GM12878 (cell line): ENCODE measurements around the gene KRTAP5-4.

Experiments
- CEBPB ChIP-seq, 2 experiments: fragments of 150-350 bp in 1 of 2; IDR thresholded peaks; 2 replicates each; pipeline ENCODE4 v1.6.1; 2012 to 2014; ENCODE audit warnings: low read depth in 2 of 2, low read length in 2 of 2, borderline replicate concordance in 1 of 2, inconsistent platforms in 1 of 2
- CTCF ChIP-seq, 3 experiments: IDR thresholded peaks in 2 of 3; conservative IDR thresholded peaks in 1 of 3; 2 replicates each; pipeline ENCODE4 v1.5.1; 2011; ENCODE audit warnings: low read depth in 3 of 3, low read length in 3 of 3, mild to moderate bottlenecking in 3 of 3, control low read depth in 2 of 3, moderate library complexity in 2 of 3, inconsistent platforms in 1 of 3, mixed read lengths in 1 of 3; ENCODE audit not compliant: control insufficient read depth in 2 of 3, insufficient read depth in 1 of 3; ENCODE audit errors: extremely low read depth in 1 of 3
- EP300 ChIP-seq, 2 experiments: fragments of 150-350 bp in 1 of 2; IDR thresholded peaks; 2 replicates each; pipeline ENCODE4 v1.6.1; 2011 to 2012; ENCODE audit warnings: low read depth in 2 of 2, low read length in 2 of 2, borderline replicate concordance in 1 of 2, improper control_type of control experiment in 1 of 2, inconsistent platforms in 1 of 2; ENCODE audit not compliant: control insufficient read depth in 1 of 2
- EZH2 ChIP-seq: IDR thresholded peaks from 2 replicates; pipeline ENCODE4 v1.6.1; 2012; ENCODE audit warnings: low read depth, mild to moderate bottlenecking, control low read depth, inconsistent platforms, low read length, borderline replicate concordance; ENCODE audit not compliant: control insufficient read depth
- JUND ChIP-seq: IDR thresholded peaks from 2 replicates; pipeline ENCODE4 v1.6.1; 2012; ENCODE audit warnings: low read depth, mild to moderate bottlenecking, low read length, improper control_type of control experiment, moderate library complexity
- MXI1 ChIP-seq: fragments of 150-350 bp; IDR thresholded peaks from 2 replicates; pipeline ENCODE4 v1.6.1; 2011; ENCODE audit warnings: low read depth, mild to moderate bottlenecking, inconsistent platforms, low read length, improper control_type of control experiment
- PKNOX1 ChIP-seq: fragments of 450-650 bp; IDR thresholded peaks from 2 replicates; pipeline ENCODE4 v1.6.1; 2016; ENCODE audit warnings: mild to moderate bottlenecking
- PML ChIP-seq: IDR thresholded peaks from 2 replicates; pipeline ENCODE4 v1.6.1; 2012; ENCODE audit warnings: low read length, inconsistent platforms
- RFX5 ChIP-seq: IDR thresholded peaks from 2 replicates; pipeline ENCODE4 v1.6.1; 2011; ENCODE audit warnings: low read depth, low read length, improper control_type of control experiment
- SUZ12 ChIP-seq: fragments of 200-600 bp; sonication (generic); IDR thresholded peaks from one replicate; pipeline ENCODE4 v1.6.1; 2018; ENCODE audit warnings: antibody characterized with exemption, mild to moderate bottlenecking; ENCODE audit not compliant: unreplicated experiment
- USF2 ChIP-seq: IDR thresholded peaks from 2 replicates; pipeline ENCODE4 v1.6.1; 2011; ENCODE audit warnings: low read depth, low read length, improper control_type of control experiment, borderline replicate concordance
- ZNF274 ChIP-seq: IDR thresholded peaks from one replicate; pipeline ENCODE4 v1.8.0; 2011; ENCODE audit not compliant: insufficient read length, insufficient read depth

GRCh38 chr11:1573077-1573902, 48.6 kb downstream of the KRTAP5-4 start:
- no peak for TF ChIP-seq CTCF (IDR thresholded peaks at IDR 0.05 in 2 of 3, conservative IDR thresholded peaks at IDR 0.05 in 1 of 3; ENCODE audit: control insufficient read depth in 2 of 3, extremely low read depth in 1 of 3, insufficient read depth in 1 of 3, low read depth in 3 of 3, low read length in 3 of 3)
- TF ChIP-seq ZNF274: no peak
- TF ChIP-seq USF2: no peak
- no peak for TF ChIP-seq RFX5
- TF ChIP-seq PML: no peak
- TF ChIP-seq EZH2: no peak
- peak; percentile 77 for TF ChIP-seq SUZ12
- no peak for TF ChIP-seq CEBPB (IDR thresholded peaks at IDR 0.05; ENCODE audit: borderline replicate concordance in 1 of 2, low read depth in 2 of 2, low read length in 2 of 2)
- TF ChIP-seq EP300 (IDR thresholded peaks at IDR 0.05; ENCODE audit: borderline replicate concordance in 1 of 2, control insufficient read depth in 1 of 2, low read depth in 2 of 2, low read length in 2 of 2): no peak
- no peak for TF ChIP-seq PKNOX1
- no peak for TF ChIP-seq MXI1
- no peak for TF ChIP-seq JUND
